Mucosa of rectum (tissue), 2 donors: ENCODE measurements around the gene FYCO1.

ENCODE experiments used
- H3K27ac ChIP-seq, 2 donors: one replicate each; pipeline ENCODE4 v1.7.0; 2013; ENCODE audit warnings: inconsistent platforms in 2 of 2, low read depth in 2 of 2, low read length in 2 of 2
- H3K27me3 ChIP-seq, 2 donors: one replicate each; pipeline ENCODE4 v1.7.0; 2013; ENCODE audit warnings: low read length in 2 of 2; ENCODE audit not compliant: control insufficient read depth in 2 of 2, insufficient read depth in 2 of 2
- H3K36me3 ChIP-seq, 2 donors: one replicate each; pipeline ENCODE4 v1.7.0; 2013; ENCODE audit warnings: low read length in 2 of 2; ENCODE audit not compliant: control insufficient read depth in 2 of 2, insufficient read depth in 2 of 2
- H3K4me1 ChIP-seq, 2 donors: one replicate each; pipeline ENCODE4 v1.7.0; 2013; ENCODE audit warnings: low read length in 2 of 2, mild to moderate bottlenecking in 1 of 2; ENCODE audit not compliant: control insufficient read depth in 2 of 2, insufficient read depth in 2 of 2
- H3K4me3 ChIP-seq, 2 donors: one replicate each; pipeline ENCODE4 v1.7.0; 2013; ENCODE audit warnings: low read length in 2 of 2
- H3K9ac ChIP-seq, 2 donors: one replicate each; pipeline ENCODE4 v1.7.0; 2013; ENCODE audit warnings: low read length in 2 of 2, low read depth in 1 of 2, mild to moderate bottlenecking in 1 of 2
- H3K9me3 ChIP-seq, 2 donors: one replicate each; pipeline ENCODE4 v1.7.0; 2013; ENCODE audit warnings: low read length in 2 of 2; ENCODE audit not compliant: control insufficient read depth in 2 of 2
- donor health status: healthy.
- donor health status: Normal muscosa, but diverticular disease.

FYCO1 gene

DNA sequence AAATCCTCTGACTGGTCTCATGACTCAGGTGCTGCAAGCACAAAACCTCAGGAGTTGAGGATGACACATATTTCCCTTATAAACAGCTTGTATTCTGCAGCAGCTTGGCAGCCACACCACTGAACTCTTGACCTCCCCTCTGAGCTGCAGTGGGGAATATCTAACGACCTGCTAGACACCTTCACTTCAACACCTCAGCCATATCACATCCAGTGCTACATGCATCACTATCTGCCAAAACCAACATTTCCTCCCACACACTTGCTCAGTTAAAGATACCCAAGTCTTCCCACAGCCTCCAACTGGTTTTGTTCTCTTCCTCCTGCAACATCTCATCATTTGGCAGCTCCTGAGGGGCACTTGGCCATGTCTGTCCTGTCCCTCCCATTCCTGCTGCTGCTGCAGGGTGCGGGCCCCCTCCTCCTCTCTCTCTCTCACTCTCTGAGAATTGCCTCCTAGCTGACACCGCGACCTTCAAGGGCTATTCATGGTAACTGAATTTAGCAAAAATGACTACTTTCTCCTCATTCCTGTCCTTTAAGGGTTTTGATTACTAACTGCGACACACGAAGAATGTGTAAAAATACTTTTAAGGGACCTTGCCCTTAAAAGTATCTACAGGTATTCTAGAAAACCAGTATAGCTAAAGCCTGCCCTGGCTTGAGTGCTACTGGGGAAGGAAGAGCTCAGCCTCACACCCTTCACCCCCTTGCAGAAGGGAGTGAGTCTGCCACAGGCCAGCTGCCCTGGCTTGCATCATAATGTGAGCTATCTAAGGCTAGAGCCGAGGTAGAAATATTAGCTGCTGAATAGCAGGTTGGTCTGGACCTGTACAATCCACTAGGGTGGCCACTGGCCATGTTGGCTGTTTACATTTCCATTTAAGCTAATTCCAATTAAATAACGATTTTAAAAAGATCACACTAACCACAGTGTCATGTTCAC is 114.3 kb downstream of the FYCO1 start:
- Histone ChIP-seq H3K9me3 (no peaks in the 10 kb centered on the region), H3K4me3 (no peak overlapping the region), H3K27me3 (no peaks in the 10 kb centered on the region), H3K4me1 (no peaks in the 10 kb centered on the region), H3K27ac (no peak overlapping the region), H3K9ac (no peak overlapping the region), H3K36me3 (no peaks in the 10 kb centered on the region)

DNA sequence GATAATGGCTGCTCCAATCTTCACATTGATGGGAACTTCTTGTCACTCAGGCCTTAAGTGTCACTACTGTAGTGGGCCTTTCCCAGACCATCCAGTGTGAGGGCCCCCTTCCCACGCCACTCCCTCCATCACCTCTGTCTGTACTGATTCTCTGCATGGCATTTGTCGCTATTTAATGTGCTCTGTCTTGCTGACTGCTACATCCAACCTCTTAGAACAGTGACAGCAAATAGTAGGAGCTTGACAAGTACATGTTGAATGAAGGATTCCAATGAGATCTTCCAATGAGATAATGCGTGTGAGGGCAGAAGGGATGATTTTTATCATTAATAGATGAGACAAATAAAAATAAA is 114.9 kb downstream of the FYCO1 start:
- Histone ChIP-seq H3K36me3 (no peaks in the 10 kb centered on the region), H3K27ac (no peak overlapping the region), H3K4me3 (no peak overlapping the region), H3K9me3 (no peaks in the 10 kb centered on the region), H3K9ac (no peak overlapping the region), H3K27me3 (no peaks in the 10 kb centered on the region), H3K4me1 (no peaks in the 10 kb centered on the region)

DNA sequence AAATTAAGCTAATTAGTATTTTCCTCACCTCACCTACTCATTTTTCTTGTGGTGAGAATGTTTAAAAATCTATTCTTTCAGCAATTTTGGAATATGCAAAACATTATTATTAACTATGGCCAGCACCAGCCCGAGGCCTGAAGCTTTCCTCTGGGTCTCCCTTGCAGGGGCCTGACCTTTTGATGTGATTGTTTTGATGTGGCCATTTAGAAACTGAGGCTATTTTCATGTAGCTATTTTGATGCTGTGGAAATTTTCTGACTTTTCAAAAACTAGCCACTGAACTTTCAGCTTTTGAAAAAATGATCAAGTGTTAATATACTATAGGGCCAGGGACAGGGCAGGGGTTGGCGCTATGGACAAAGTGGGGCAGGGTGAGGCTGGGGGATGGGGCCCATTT is 117.5 kb downstream of the FYCO1 start:
- H3K4me1 ChIP-seq: no peaks in the 10 kb centered on the region
- no peaks in the 10 kb centered on the region for H3K36me3 ChIP-seq
- no peaks in the 10 kb centered on the region for H3K9me3 ChIP-seq
- no peak overlapping the region for H3K27ac ChIP-seq
- no peak overlapping the region for H3K4me3 ChIP-seq
- no peaks in the 10 kb centered on the region for H3K27me3 ChIP-seq
- no peak overlapping the region for H3K9ac ChIP-seq

GRCh38 chr3:45874677-45875346 is 120.8 kb downstream of the FYCO1 start:
- H3K9me3 ChIP-seq: no peaks in the 10 kb centered on the region
- no peaks in the 10 kb centered on the region for H3K4me1 ChIP-seq
- no peaks in the 10 kb centered on the region for H3K36me3 ChIP-seq
- H3K4me3 ChIP-seq: no peak overlapping the region
- H3K27ac ChIP-seq: no peak overlapping the region
- no peaks in the 10 kb centered on the region for H3K27me3 ChIP-seq
- H3K9ac ChIP-seq: no peak overlapping the region

DNA sequence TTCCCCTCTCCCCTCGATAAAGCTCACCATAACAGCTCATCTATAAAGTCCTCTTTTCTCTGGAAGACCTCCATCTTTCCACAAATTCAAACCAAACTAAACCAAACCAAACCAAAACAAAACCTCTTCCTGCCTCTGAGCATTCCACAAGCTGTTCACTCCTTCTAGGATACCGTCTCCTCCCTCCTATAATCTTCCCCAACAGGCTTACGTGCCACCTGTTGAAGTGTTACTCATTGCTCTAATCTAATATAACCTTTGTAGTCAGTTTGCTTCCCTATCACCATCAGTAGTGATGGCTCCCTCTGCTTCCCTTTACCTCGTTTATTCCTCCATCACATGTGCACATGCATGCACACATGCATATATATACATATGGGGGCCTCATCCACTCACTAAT is 122.0 kb downstream of the FYCO1 start:
- H3K4me1 ChIP-seq: no peaks in the 10 kb centered on the region
- no peak overlapping the region for H3K27ac ChIP-seq
- H3K4me3 ChIP-seq: no peak overlapping the region
- H3K27me3 ChIP-seq: no peaks in the 10 kb centered on the region
- H3K9me3 ChIP-seq: no peaks in the 10 kb centered on the region
- no peak overlapping the region for H3K9ac ChIP-seq
- H3K36me3 ChIP-seq: no peaks in the 10 kb centered on the region

- Histone ChIP-seq H3K36me3 (no peaks in the 10 kb centered on the region), H3K27me3 (no peaks in the 10 kb centered on the region), H3K9me3 (no peaks in the 10 kb centered on the region), H3K27ac (no peak overlapping the region), H3K9ac (no peak overlapping the region), H3K4me3 (no peak overlapping the region), H3K4me1 (no peaks in the 10 kb centered on the region)
Measured at GRCh38 chr3:45873036-45873435, 122.6 kb downstream of the FYCO1 start.

GRCh38 chr3:45872569-45872968 is 123.1 kb downstream of the FYCO1 start:
- H3K9ac ChIP-seq: no peak overlapping the region
- no peak overlapping the region for H3K27ac ChIP-seq

DNA sequence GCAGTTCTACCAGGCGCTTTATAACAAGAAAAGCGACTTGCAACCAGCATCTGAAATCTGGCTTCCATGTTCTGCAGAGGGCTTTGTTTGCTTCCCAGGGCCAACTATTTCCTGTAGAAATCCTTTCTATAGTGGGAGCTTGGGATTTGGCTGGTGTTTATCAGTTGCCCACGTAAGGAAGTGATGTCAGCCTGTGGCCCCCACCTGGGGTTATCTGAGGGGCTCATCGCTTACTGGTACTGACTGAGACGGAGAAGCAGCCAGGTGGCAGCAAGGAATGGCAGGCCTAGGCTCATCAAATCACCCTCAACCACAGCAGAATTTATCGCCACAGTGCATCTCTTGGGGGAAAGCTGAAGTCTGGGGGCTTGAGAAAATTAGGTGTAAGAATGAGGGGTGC is 123.8 kb downstream of the FYCO1 start:
- no peaks in the 10 kb centered on the region for H3K36me3 ChIP-seq
- H3K27ac ChIP-seq: no peak overlapping the region
- no peaks in the 10 kb centered on the region for H3K4me1 ChIP-seq
- H3K9me3 ChIP-seq: no peaks in the 10 kb centered on the region
- no peak overlapping the region for H3K9ac ChIP-seq
- no peaks in the 10 kb centered on the region for H3K27me3 ChIP-seq
- H3K4me3 ChIP-seq: no peak overlapping the region

More at GRCh38 chr3:45872569-45872968, 123.1 kb downstream of the FYCO1 start:
- Histone ChIP-seq H3K4me1 (no peaks in the 10 kb centered on the region), H3K27me3 (no peaks in the 10 kb centered on the region), H3K4me3 (no peak overlapping the region), H3K36me3 (no peaks in the 10 kb centered on the region), H3K9me3 (no peaks in the 10 kb centered on the region)

DNA sequence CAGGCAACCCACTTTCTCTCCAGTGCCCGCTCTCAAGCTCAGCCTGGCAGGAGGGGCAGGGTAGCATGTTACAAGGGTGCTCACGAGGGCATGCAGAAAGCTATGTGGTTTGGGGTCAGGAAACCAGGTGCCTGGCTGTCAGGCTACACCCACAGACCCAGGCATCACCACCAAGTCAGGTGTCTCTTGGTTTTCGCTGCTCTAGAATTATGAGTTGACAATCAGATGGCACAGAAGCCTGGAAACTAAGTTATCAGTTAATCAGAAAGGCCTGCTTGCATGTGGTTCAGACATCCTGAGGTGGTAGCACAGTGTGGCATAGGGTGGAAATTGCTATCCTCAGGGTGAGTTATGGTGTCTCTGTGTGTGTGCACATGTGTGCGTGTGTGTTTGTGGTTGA is 125.5 kb downstream of the FYCO1 start:
- H3K9me3 ChIP-seq: no peaks in the 10 kb centered on the region
- H3K27me3 ChIP-seq: no peaks in the 10 kb centered on the region
- H3K9ac ChIP-seq: no peak overlapping the region
- H3K4me3 ChIP-seq: no peak overlapping the region
- no peaks in the 10 kb centered on the region for H3K4me1 ChIP-seq
- no peaks in the 10 kb centered on the region for H3K36me3 ChIP-seq
- no peak overlapping the region for H3K27ac ChIP-seq

DNA sequence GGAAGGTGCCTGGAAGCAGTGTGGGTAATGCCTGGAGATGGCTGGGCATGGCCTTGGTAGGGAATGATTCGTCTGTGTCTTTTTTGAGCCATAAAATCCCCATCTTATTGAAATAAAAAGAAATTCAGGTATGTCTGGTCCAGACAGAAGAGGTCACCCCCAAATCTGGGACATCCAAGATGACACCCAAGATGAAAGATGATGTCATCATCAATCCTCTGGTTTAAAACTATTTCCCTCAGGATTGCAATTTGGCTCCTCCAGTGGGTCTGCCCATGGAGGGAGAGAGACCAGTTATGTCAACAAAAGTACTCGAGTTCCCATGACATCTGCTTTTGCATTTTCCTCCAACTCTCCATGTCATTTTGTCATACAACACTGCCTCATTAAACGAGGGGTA is 126.0 kb downstream of the FYCO1 start:
- no peak overlapping the region for H3K27ac ChIP-seq
- H3K4me1 ChIP-seq: no peaks in the 10 kb centered on the region
- H3K36me3 ChIP-seq: no peaks in the 10 kb centered on the region
- no peak overlapping the region for H3K4me3 ChIP-seq
- no peak overlapping the region for H3K9ac ChIP-seq
- H3K27me3 ChIP-seq: no peaks in the 10 kb centered on the region
- H3K9me3 ChIP-seq: no peaks in the 10 kb centered on the region
